Stimulated activated naive CD4-positive, alpha-beta T cell treated with Interleukin-2 at 50 U/mL for 16 hours (primary cell): ENCODE measurements around the gene TSPAN3.

ENCODE experiments used
- DNase-seq: peaks from one replicate; lab custom pipeline; 2025; lab: John Stamatoyannopoulos, UW

Gene TSPAN3

DNA sequence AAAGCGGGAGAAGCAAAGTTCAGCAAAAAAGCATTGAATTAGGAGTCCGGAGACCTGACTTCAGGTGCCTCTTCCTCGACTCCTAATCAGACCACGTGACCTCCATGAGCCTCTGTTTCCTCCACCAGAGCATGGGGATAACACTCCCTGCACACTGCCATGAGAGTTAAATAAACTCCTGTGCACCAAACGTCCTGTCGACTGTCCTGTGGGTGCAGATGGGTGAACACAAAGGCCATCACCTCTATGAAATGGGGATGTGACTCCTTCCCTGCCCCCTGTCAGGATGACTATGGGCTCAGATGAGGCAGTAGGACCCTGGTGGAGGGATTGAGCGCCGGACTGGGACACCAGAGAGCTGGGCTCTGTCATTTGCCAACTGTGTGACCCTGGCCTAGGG, 13.5 kb upstream of the TSPAN3 start:
- DNase-seq: no peak

DNA sequence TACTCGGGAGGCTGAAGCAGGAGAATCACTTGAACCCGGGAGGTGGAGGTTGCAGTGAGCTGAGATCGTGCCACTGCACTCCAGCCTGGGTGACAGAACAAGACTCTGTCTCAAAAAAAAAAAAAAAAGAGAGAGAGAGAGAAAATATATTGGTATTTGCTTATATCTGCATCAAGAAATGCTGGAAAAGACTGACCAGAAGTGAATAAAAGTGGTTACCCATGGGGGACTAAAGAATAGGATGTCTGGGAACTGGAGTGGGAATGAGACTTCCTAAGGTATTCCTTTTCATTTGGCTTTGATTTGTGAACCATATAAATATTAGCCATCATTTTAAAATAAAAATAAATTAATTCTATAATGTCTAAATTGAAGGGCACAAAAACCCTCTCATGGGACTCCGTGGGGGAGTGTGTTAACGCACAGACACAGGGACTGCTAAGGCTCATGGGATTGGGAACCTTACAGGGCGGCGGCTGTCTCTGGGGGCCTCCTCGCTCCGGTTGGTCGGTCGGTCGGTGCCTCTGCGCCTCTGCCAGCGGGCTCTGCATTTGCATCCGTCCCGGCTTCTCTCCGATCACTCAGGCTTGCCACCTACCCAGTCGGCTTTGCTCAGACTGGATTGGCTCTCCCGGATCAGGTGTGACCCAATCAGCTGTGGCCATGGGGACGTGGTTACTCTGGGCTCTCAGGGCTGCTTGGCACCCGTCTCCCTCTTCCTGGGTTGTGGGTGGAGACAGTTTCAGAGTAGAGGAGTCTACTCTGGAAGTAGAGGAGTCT, 12.7 kb upstream of the TSPAN3 start:
- DNase-seq: peak; percentile 42

DNA sequence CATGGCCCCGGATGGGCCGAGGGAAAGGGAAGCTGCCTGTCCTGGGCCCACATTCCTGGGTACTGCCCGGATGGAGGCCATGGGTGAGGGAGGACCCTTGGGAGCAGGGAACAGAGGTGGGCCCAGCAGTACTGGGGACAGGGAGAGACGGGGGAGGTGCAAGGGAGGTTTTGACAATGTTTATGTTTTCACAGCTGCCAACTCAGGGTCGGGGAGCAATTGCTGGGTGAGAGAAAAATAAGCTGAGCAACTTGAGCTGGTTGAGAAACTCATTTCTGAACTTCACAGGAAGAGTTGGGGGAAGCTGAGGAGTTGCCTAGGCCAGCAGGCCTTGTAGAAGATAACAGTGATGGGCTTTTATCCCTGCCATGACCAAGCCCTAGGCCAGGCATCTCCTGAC, 11.1 kb upstream of the TSPAN3 start:
- DNase-seq: no peak

DNA sequence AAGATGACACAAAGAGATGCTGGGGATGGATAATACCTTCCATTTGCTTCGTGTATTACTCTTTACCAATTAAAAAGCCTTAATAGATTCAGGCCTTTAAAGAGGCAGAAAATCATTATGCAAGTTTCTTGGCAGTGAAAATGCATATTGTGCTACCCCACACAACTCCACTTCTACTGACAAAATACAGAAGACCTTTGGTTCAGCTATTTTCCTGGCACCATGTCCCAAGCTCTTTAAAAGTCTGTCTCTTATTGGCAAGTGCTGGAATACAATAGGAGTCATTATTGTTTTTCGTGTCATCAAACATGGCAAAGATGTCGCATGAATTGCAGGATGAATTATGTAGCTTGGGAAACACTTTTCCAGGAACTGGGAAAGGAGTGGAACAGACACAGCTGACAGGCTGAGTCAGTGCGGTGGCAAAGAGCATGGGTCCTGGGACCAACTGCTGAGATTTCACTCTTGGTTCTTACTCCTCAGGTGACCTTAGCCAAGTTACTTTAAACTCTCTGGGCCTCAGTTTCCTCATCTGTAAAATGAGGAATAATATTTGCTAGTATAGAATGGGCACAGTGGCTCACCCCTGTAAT, 5.5 kb upstream of the TSPAN3 start:
- no peak for DNase-seq

DNA sequence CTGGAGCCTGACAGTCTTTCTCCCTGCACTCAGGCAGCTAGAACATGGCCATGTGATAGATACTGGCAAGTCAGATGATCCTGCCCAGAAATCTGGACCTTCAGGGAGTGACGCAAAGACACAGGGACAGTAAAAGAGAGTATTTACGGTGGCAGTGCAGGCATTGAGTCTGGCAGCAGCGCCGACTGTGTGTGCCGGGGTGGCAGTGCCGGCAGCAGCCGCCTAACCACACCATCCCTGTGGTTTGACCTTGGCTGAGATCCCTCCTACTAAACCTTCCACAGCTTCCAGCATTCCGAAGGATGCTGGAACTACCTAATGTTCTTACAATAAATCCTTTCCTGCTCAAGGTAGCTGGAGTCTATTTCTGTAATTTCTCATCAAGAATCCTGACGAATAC, 4.6 kb upstream of the TSPAN3 start:
- no peak for DNase-seq

DNA sequence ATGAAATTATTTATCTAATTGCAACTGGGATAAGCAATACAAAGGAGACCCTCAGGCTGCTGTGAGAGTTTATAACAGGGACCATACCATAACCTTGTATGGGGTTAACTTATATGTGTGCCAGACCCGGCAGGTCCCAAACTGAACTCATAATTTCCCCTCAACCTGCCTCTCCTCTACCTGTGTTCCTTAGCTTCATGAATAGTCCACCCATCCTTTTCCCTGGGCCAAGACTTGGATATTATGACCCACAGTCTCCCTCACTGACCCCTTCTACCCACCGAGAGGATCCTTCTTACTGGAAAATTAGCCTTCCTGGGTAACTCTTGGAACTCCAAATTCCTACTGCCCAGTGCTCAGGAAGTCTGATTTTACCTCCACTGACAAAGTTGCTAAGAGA, 3.4 kb upstream of the TSPAN3 start:
- no peak for DNase-seq

DNA sequence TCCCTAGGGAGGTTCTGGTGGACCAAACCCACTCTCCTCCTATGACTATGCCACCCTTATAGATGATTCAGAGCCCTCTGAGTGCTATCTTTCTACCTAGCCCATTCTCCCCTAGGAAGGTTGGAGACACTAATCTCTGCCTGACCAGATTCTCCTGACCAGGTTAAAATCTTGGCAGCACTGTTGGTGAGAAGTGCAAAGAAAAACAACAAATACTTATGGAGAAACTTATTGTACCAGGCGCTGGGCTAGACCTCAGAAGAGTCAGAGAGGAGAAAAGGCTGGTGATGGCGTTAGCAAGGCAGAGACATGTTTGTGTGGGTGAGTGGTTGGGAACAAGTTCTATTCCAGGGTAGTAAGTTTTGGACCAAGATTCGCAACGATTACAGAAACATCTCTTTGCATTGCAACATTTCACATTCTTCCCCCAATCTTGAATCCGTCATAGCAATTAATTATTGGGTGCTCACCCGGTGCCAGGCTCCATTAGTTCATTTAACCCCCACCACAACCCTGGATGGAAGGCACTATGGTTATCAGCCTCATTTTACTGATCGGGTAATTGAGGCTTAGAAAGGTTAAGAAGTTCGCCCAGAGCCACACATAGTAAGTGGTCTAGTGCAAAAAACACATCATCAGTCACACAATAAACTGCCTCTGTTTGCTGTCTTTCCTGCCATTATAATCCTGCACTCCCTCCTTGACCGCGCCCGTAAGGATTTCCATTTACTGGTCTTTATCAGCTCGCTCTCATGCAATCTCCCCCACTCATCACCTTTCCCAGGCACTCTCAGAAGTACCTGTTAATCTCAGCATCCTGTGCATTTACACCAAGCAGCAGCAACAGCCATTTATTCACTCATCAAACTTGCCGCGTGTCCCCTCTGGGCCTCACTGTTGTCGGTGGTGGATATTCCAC, 655 bp upstream of the TSPAN3 start:
- no peak for DNase-seq

DNA sequence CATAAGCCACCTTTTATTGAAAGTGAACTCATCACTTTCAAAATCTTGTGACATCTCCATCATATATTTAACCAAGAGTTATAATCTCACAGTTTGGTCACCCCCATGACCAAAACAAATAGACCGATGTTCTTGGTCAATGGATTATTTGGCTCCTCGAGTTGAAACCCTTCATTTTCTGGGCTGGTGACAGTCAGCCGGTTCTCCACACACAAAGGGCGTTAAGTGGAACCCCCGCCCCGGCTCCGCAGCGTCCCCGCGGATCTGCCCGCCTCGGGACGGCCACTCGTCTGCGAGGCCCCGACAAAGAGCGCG, 772 bp downstream of the TSPAN3 start:
- DNase-seq: no peak

DNA sequence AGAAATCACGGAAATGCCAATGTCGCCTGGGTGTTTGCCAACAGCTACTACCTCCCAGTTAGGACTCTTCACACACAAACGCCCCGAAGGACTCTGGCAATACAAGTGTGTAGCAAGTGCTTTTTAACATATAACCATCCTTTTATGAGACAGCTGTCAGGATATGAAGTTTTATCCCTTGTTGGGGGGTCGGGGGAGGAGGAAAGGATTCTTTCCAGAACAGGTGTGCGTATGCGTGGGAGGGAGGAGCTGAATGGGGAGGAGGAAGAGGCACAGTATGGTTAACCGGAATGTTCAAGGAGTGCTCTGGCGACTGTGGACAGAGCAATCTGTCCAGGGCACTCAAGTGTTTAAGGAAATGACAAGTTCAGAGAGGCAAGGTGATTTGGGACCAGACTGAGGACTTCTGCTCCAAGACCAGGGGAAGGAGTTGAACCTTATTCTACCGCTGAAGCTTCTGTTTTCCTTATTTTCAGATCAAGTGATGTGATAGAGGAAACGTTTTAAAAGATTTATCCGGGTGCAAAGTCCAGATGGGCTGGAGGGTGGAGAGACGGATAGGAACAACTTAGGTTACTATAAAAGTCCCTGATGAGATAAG, 1.3 kb downstream of the TSPAN3 start:
- no peak for DNase-seq

DNA sequence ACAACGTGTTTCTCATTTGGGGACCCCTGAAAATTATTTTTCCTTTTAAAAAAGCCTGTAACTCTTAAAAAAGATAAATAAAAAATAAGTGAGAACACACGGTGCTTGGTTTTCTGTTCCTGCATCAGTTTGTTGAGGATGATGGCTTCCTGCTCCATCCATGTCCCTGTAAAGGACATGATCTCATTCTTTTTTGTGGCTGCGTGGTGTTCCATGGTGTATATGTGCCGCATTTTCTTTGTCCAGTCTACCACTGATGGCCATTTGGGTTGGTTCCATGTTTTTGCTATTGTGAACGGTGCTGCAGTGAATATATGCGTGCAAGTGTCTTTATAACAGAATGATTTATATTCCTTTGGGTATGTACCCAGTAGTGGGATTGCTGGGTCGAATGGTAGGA, 2.3 kb downstream of the TSPAN3 start:
- DNase-seq: no peak

DNA sequence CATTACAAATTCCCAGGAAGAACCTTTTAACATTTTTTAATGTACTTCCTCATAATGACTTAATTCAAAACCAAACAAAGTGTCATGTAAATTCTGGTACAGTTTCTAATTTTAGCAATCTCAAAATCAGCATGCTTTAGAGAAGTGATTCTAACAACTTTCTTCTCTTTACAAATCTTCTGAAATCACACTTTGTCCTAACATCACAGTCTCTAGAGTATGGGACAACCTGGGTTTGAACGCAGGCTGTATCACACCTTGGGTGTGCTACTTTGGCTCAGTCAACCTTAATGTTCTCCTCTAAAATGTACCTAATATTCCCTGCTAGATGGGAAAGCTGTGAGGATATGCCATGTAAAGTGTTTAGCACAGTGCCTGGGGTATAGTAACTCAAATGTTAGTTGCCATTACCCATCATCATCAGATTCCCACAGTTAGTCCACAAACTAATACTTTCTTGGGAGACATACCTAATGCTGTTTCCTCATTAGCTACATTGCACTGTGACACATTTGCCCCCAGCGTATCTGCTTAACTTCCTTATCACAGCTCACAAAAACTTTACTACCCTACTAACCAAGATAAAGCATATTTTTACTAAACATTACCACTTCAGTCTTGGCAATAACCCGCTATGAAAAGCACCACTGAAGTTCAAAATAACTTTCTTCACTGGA, 3.1 kb downstream of the TSPAN3 start:
- no peak for DNase-seq

DNA sequence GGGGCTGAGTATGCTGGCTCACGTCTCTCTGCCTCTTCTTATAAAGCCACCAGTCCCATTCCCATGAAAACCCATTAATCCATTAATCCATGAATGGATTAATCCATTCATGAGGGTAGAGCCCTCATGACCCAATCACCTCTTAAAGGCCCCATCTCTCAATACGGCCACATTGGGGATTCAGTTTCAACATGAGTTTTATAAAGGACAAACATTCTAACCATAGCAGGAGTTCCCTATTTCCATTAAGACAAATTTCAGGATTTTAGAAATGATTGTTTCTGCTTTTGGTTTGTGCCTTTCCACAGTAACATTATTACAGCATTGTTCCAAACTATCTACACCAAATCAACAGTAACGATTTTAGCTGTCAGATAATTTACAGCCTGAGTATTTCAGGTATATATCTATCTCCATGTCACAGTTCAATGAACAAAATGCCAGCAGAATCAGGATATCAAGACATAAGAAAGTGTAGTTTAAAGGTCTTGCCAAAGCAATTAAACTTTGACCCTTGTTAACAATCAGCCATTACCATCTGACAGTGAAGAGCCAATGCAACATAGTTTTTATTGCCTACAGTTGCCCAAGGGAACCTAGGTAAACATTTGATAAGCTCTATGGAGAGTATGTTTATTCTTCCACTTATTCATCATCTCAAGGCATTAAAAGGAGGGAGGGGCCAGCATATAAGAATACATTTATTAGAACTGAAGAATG, 3.8 kb downstream of the TSPAN3 start:
- no peak for DNase-seq

DNA sequence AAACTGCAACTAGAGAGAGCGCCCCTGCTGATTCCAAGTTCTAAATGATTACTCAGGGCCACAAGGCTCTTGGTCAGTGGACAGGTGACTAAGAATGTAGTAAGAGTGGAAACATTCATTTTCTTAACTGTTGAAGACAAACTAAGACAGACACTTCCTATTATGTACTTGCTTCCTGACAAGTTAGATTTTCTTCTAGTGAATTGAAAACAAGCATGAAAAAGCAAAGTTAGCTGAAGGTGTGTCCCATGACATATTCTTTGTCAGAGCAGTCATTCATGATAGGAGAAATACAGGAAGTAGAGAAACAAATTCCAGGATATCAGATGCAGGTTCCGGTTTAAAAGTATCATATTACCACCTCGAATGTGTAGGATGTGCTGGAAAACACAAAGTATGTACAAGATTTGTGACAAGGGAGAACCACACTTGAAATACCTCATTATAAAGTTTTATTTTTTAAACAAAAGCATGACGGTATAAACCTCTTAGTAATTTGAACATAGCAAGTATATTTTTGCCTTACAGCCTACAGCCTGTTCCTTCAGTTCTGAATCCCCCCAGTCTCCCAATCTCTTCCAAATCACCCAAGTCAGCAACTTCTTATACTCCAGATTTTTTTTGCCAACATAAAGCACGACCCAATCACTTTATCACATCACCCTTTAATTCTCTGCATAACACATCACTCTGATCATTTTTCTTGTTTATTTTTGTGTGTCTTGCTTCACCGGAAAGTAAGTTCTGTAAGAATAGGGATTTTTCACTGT, 6.2 kb downstream of the TSPAN3 start:
- no peak for DNase-seq

DNA sequence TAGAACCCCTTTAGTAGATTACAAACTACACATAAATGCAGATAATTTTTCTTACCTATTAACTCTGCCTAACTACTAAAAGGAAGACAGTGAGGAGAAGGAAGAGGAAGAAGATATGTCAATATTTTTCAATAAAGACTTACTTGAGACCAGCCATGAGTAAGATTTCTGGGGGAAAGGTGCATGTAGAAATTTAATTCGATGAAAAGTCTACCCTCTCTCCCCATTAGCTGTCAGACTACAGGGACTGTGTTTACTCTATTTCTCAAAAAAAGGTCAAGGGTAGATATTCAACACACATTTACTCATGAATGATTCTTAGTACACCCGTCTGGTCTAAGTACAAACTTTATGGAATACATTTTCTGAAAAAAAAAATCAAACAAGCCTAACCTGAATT, 6.8 kb downstream of the TSPAN3 start:
- no peak for DNase-seq

DNA sequence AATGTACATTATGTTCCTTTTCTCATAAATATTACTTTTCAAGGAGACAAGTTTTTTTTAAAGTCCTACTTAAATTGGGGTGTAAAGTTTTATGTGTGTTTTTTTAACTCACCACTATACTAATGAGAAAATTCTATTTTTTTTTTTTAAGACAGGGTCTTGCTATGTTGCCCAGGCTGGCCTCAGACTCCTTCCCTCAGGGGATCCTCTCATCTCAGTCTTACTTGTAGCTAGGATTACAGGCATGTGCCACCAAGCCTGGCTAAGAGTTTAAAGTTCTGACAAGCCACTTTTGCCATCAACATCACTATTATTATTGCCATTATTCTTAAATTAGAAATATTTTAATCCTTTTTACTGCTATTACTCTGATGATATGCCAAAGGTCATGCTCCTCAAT, 7.7 kb downstream of the TSPAN3 start:
- no peak for DNase-seq

DNA sequence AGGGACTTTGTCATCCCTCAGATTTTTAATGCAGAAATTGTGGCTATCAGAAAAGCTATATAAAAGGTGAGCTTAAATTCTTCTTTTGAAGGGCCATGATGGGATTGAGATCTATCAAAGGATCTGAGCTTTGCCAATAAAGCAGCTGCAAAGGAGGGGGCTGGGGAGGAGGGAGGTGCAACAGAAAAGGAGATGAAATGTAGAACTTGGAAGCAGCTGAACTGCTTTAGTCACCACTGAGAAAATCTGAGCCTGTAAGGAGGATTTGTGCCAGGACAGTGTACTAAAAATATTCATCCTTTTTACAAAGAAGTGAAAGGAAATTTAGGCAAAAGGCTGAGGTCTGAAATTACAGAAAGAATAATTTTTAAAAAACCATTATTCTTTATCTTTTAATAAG, 10.4 kb downstream of the TSPAN3 start:
- no peak for DNase-seq

DNA sequence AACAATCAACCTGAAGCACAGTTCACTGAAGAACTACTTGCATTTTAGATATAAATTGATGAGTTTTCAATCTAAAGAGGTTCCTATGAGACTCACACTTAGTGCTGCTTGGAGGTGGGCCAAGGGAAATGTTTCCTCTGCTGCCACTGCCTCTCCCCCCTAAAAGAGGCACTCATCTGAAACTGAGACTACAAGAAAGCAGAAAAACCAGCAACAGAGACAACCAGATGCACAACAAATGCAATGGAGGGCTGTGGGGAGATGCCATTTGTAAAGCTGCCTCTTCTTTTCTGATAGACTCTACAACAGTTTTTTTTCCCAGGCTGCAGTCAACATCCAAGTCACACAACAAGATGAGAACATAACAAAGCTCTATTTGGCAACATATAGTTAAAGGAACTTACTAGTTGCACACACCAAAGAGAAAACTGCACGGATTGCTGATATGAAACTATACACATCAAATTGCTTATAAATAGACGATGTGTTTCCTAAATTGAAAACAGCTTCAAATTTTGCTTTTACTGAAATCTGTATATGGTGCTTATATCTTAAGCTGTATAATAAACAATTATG, 11.0 kb downstream of the TSPAN3 start:
- no peak for DNase-seq

DNA sequence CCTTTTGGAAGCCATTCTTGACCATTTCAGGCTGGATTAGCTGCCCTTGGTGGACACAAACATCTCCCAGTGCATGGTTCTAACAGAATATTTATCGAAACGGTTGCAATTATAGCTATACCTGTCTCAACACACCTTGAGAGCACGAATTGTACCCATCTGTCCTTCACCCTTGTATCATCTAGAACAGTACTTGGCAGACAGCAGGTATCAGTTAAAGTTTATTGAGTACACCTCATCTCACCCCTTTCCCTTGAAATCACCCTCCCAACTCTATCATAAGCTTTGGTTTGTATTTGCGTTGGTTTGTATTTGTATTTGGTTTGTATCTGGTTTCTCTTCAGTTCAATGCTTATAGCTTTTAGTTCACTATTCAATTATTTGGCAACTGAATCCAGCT, 12.4 kb downstream of the TSPAN3 start:
- no peak for DNase-seq

DNA sequence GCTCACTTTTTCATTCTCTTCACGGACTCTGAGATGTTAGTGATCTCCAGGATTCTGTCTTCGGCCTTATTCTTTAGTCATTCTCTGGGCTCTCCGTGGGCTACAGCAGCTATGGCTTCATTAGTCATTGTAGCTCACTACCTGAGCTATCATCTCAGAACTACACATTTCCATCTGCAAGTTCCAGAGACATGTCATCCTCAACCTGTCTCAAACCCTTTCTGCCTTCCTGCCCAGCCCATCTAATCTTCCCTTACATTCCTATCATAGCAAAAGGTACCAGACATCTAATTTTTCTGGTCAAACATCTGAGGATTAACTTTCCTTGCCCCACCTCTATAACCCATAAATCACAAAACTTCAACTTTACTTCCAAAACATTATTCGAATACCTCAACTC, 13.2 kb downstream of the TSPAN3 start:
- no peak for DNase-seq

DNA sequence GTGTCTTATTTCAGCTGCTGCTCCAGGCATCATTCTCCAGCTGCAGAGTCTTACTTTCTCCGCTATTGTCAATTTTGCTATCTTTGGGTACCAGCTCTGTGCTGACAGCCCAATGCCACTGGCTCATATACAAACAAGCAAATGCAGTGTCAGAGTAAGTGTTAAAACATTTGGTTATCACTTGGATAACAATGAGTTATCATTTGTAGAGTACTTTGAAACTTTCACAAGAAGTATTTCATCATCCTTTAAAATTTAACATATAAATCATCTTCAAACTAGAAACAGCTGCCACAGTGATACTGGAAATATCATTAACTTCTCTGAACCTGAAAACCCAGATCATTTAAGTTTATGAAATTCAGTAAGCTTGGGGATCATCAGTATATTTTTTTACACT, 13.8 kb downstream of the TSPAN3 start:
- DNase-seq: no peak
